Astrocyte of the cerebellum (primary cell): ENCODE data around the gene C10orf95.
"Not testable (repeated sequence)": the region's sequence is repeated elsewhere in the genome, so short reads cannot be mapped to it uniquely, and the experiment has no call there.

Experiments
- DNase-seq: peaks from one replicate; pipeline ENCODE4 v3.0.0-alpha.2; 2011; ENCODE audit warnings: low read depth
- H3K4me3 ChIP-seq: 2 replicates; pipeline ENCODE4 v1.5.1; 2011; ENCODE audit warnings: mild to moderate bottlenecking, low read depth, low read length, moderate library complexity
- in situ Hi-C: cut with HindIII; loops from 2 replicates; pipeline ENCODE4 v1.10.0; 2017; ENCODE audit warnings: low sequenced_read_pairs
- TF ChIP-seq, protein P1 (sequence below): IDR thresholded peaks from 2 replicates; pipeline ENCODE4 v1.5.1; 2012; ENCODE audit warnings: low read length, low read depth, moderate library complexity, mild to moderate bottlenecking; ENCODE audit errors: missing control alignments

The C10orf95 gene, protein sequence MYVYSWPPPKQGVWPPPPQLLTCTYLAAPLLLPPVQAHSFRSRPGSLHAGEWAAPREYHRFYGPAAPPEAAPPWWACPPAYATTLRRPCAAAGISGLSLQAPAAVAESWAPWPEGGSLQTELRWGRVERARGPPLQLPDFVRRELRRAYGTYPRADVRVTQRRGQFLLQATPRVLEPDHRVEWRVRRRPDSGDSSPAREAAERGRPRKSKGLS

DNA sequence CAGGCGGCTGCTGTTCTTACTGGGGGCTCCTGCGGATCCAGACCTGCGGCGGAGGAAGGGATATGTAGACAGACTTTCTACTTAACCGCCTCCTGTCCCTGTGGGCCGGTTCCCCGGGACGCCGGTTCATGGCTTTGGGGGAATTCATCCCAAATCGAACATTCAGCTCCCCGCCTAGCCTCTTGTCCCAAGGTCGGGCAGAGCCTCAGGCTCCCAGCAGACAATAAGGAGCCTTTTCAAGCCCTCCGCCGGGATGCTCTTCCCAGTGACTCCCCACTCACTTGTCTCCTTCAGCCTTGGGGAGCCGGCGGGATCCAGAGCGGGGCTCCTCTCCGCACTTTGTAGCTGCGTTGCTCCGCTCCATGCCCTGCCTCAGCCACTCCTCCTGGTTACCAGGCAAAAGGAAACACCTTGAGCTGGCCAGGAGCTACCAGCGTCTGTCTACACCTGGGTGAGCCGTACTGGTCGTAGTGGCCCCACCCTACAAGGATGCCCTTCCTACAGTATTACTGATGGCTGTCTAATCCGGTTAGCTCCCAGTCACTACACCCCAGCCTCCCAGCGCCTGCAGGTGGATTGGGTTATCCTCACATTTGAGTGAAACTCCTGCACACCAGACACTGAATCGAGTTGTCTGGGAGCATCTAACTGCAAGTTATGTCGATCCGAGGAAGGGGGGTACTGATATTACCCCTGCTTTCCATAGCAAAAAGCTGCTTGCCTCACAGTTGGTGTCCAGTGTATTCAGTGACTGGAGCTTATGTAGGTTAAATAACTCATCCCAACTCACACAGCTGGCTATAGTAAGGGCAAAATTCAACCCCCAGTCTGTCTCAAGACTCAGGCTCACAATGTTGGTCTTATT is at the start of gene C10orf95:
Gene C10orf95, minus strand, starts transcription at position 439 of the 865 bp plus-strand sequence. CDS start 450 bp downstream, outside the sequence.
- H3K4me3 ChIP-seq = peak within 1 kb of the TSS; percentile 60
- DNase-seq = no peak
- in situ Hi-C loops = no loop called here
- TF ChIP-seq, protein P1, sequence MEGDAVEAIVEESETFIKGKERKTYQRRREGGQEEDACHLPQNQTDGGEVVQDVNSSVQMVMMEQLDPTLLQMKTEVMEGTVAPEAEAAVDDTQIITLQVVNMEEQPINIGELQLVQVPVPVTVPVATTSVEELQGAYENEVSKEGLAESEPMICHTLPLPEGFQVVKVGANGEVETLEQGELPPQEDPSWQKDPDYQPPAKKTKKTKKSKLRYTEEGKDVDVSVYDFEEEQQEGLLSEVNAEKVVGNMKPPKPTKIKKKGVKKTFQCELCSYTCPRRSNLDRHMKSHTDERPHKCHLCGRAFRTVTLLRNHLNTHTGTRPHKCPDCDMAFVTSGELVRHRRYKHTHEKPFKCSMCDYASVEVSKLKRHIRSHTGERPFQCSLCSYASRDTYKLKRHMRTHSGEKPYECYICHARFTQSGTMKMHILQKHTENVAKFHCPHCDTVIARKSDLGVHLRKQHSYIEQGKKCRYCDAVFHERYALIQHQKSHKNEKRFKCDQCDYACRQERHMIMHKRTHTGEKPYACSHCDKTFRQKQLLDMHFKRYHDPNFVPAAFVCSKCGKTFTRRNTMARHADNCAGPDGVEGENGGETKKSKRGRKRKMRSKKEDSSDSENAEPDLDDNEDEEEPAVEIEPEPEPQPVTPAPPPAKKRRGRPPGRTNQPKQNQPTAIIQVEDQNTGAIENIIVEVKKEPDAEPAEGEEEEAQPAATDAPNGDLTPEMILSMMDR = no peak

DNA sequence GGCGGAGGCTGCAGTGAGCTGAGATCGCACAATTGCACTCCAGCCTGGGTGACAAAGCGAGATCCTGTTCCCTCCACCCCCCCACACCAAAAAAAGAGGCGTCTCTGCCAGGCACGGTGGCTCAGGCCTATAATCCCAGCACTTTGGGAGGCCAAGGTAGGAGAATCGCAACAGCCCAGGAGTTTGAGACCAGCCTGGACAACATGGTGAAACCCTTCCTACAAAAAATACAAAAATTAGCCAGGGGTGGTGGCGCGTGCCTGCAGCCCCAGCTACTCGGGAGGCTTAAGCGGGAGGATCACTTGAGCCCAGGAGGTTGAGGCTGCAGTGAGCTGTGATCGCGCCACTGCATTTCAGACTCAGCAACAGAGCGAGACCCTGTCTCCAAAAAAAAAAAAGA is 49.3 kb upstream of the C10orf95 start:
- not testable (repeated sequence) for H3K4me3 ChIP-seq

DNA sequence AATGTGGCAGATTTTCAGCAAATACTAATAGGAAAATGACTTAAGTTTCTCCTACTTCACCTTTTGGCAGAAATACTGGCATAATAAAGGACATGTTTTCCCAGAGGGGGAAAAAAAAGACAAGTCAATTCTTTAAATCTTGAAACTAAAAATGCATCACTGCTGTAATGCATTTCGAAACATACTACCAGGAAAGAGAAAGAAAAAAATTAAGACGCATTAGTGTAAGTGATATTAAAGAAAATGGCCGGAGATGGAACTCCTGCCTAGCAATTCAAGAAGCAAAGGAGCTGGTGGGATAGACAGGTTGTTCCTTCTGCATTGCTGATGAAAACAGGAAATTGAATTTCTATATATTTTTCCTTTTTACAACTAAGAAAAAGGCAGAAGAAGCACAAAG is 48.0 kb upstream of the C10orf95 start:
- in situ Hi-C loops = no loop called here
- no peak for DNase-seq
- TF ChIP-seq, protein P1 = no peak

More for the DNA sequence above, 49.3 kb upstream of the C10orf95 start:
- DNase-seq = not testable (repeated sequence)
- in situ Hi-C loops = loop anchor here (10.0 kb wide), 2 partner anchors 94 to 276 kb away; partner anchors contain the start of gene ELOVL3

DNA sequence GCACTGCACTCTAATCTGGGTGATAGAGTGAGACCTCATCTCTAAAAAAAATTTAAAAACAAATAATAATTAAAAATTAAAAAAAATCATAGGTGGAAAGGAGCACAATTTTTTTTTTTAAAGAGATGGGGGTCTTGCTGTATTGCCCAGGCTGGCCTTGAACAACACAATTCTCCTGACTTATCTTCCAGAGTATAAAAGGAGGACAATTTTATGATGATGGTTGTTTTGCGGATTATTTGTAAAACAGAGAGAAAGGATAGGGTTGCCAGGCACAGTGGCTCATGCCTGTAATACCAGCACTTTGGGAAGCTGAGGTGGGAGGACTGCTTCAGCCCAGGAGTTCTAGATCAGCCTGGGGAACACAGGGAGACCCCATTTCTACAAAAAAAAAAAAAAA is 46.2 kb upstream of the C10orf95 start:
- DNase-seq = no peak
- H3K4me3 ChIP-seq = no peak overlapping the region
- TF ChIP-seq, protein P1 = no peak
- in situ Hi-C loops = no loop called here

More for the DNA sequence above, 48.0 kb upstream of the C10orf95 start:
- H3K4me3 ChIP-seq = no peak overlapping the region

DNA sequence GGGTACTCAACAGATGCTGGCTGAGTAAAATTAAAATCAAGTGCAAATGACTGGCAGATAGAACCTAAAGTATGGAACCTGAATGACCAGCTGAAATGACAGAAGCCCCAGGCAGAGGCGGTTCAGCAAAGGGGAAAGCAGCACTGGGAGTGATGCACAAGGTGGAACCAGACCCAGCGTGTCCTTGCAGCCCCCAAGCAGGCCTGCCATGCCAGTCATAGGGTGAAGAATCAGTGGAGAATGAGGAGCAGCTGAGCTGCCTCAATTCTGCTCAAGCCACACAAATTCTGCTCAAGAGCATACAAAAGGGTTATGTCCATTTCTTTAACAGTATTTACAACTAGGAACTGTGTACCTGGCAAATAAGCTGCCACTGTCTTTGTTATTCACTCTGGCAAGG is 42.4 kb upstream of the C10orf95 start:
- no peak for DNase-seq
- TF ChIP-seq, protein P1 = no peak
- in situ Hi-C loops = no loop called here
- no peak overlapping the region for H3K4me3 ChIP-seq

DNA sequence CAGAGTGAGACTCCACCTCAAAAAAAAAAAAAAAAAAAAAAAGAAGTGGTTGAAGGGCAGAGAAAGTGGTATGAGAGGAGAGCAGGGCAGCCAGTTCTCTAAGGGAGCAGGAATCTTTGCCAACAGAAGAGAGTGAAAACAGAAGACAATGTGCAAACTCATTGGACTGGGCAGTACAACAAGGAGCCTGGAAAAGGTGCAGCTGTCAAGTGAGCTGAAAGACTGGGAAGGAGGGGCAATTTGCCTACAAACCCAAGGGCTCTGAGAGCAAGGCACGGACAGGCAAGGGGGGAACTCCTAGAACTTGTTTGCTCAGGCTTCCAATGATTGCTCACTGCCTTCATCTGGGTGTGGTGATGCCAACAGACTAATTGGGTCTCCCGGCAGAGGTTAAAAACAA is 41.6 kb upstream of the C10orf95 start:
- no peak for DNase-seq
- no peak overlapping the region for H3K4me3 ChIP-seq
- TF ChIP-seq, protein P1 = no peak
- in situ Hi-C loops = no loop called here
